Activated CD4-positive, alpha-beta T cell treated with anti-CD3 and anti-CD28 coated beads, Interleukin-2, amount 10 ng/mL, durations not matched to agents 24 days and 14 days (primary cell): ENCODE results near the gene RTEL1. TPM values are rescaled to one million over a fixed set of nuclear protein-coding genes. Genes with fewer than 3 reads are reported as not detected.
A peak's percentile ranks its signal among the peaks of the same experiment; 100 is the strongest.

ENCODE experiments used
- DNase-seq: peaks from one replicate; pipeline ENCODE4 v3.0.0; 2022
- H3K27ac Mint-ChIP-seq: one replicate; pipeline ENCODE4 v1.8.0; 2022; ENCODE audit warnings: mild to moderate bottlenecking, mixed read lengths
- H3K27me3 Mint-ChIP-seq: one replicate; pipeline ENCODE4 v1.8.0; 2022; ENCODE audit warnings: mixed read lengths
- H3K36me3 Mint-ChIP-seq: one replicate; pipeline ENCODE4 v1.8.0; 2022; ENCODE audit warnings: low read depth, mild to moderate bottlenecking, mixed read lengths
- H3K4me1 Mint-ChIP-seq: one replicate; pipeline ENCODE4 v1.8.0; 2021; ENCODE audit warnings: mixed read lengths
- H3K4me3 Mint-ChIP-seq: one replicate; pipeline ENCODE4 v1.8.0; 2022; ENCODE audit warnings: mild to moderate bottlenecking, moderate library complexity, mixed read lengths
- H3K9me3 Mint-ChIP-seq: one replicate; pipeline ENCODE4 v1.8.0; 2021; ENCODE audit warnings: mixed read lengths
- intact Hi-C: fragments of 100-400 bp; cut with micrococcal nuclease; formaldehyde crosslinking; loops from one replicate; pipeline ENCODE4 v1.15.1; 2023
- total RNA-seq: library from RNA; stranded (reverse); gene quantifications from 2 replicates; pipeline ENCODE4 v1.2.3, GENCODE V29; 2022

The RTEL1 gene
- total RNA-seq, 1 donor from 2014 or later: 64.7 TPM

DNA sequence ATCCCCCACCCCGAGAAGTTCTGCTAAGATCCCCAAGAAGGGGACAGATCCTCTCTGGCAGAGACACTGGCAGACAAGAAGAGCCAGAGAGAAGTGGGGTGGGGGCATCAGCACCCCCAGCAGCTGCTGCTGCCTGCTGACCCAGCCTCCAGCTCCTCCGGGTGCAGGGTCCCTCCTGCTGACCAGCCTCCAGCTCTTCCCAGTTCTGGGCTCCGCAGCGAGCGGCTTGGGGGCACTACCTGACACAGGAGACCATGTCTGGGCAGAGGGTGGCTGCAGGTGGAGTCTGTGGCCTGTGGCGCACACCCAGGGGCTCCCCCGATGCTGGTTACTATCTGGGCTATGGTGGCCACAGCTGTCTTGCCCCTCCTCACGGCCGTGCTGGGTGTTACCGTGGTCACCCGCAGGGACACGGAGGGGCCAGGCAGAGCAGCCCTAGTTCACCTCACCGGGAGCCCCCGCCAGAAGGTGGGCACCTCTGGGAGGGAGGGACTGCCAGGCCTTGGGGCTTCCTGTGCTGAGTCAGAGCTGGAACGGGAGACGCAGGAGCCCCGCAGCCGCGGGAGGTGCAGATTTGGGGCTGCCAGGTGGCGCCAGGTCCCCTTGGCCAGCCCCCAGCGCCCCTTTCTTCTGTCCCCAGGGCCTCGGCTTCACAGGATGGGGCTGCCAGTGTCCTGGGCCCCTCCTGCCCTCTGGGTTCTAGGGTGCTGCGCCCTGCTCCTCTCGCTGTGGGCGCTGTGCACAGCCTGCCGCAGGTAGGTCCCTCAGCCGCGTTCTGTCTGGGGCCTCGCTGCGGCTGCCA lies 79.0 kb downstream of the RTEL1 start:
- Mint-ChIP-seq H3K36me3 (peaks cover 17% of the 10 kb centered on the region), H3K27ac (peak overlapping the region; percentile 49), H3K9me3 (no peaks in the 10 kb centered on the region), H3K4me3 (peak overlapping the region; percentile 81), H3K4me1 (peaks cover 19% of the 10 kb centered on the region), H3K27me3 (no peaks in the 10 kb centered on the region)
- DNase-seq: peak; percentile 85
- intact Hi-C loops: loop anchor here (1.0 to 10.0 kb wide), 2 partner anchors 14 to 238 kb away; partner anchors contain the start of gene SAMD10

- no peaks in the 10 kb centered on the region for H3K27me3 Mint-ChIP-seq
- peaks cover 19% of the 10 kb centered on the region for H3K4me1 Mint-ChIP-seq
- intact Hi-C loops: loop anchor here (1.0 to 10.0 kb wide), 2 partner anchors 14 to 237 kb away; partner anchors contain the start of gene SAMD10
- DNase-seq: no peak
- peaks cover 17% of the 10 kb centered on the region for H3K36me3 Mint-ChIP-seq
- H3K9me3 Mint-ChIP-seq: no peaks in the 10 kb centered on the region
- no peak overlapping the region for H3K27ac Mint-ChIP-seq
- peak overlapping the region; percentile 59 for H3K4me3 Mint-ChIP-seq
These were observed 79.5 kb downstream of the RTEL1 start for GRCh38 chr20:63737695-63737944.

- intact Hi-C loops: loop anchor here (1.0 to 10.0 kb wide), 2 partner anchors 13 to 237 kb away; partner anchors contain the start of gene SAMD10
- Mint-ChIP-seq H3K4me3 (peak overlapping the region; percentile 59), H3K9me3 (no peaks in the 10 kb centered on the region), H3K27me3 (no peaks in the 10 kb centered on the region), H3K36me3 (peaks cover 17% of the 10 kb centered on the region), H3K4me1 (peaks cover 19% of the 10 kb centered on the region), H3K27ac (no peak overlapping the region)
- peak; percentile 80 for DNase-seq
These were observed 80.0 kb downstream of the RTEL1 start for GRCh38 chr20:63737945-63738686.

GRCh38 chr20:63738687-63739129 lies 80.6 kb downstream of the RTEL1 start:
- no peaks in the 10 kb centered on the region for H3K9me3 Mint-ChIP-seq
- no peak overlapping the region for H3K27ac Mint-ChIP-seq
- DNase-seq: peak; percentile 72
- H3K27me3 Mint-ChIP-seq: no peaks in the 10 kb centered on the region
- peaks cover 15% of the 10 kb centered on the region for H3K36me3 Mint-ChIP-seq
- H3K4me1 Mint-ChIP-seq: peaks cover 19% of the 10 kb centered on the region
- intact Hi-C loops: loop anchor here (10.0 kb wide), 1 partner anchor 236 kb away; the partner anchor contains the start of gene SAMD10
- peak overlapping the region; percentile 59 for H3K4me3 Mint-ChIP-seq

DNA sequence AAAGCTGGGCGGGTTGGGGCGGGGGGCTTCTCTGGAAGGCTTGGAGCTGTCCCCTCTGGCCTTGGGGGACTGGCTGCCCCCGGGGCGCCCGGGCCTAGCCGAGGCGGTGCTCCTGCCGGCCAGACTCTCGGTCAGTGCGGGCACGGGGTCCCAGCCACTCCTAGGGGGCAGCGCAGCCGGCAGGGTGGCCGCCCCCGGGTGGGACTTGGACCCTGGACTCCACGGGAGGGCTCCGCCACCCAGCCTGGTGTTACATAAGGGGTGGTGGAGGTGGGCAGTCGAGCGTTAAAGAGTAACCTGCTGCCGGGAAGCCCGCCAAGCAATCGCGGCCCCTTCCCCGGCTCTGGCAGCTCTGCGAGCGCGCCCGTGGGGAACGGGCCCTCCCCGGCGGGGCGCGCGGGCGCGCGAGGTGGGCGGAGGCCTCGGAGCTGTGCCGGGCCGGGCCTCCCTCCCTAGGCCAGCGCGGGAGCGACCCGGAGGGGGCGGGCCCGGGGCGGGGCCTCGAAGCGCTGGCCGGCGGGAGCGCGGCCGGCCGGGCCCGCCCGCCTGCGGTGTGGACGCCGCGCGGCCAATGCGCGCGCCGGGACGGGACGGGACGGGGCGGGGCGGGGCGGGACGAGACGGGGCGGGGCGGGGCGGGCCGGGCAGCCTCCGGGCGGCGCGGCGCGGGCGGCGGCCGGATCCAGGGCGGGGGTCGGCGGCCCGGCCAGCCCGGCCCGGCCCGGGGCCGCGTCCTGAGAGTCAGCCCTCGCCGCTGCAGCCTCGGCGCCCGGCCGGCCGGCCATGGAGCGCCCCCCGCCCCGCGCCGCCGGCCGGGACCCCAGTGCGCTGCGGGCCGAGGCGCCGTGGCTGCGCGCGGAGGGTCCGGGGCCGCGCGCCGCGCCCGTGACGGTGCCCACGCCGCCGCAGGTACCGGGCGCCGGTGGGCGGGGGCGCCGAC lies 81.3 kb downstream of the RTEL1 start, which contains the start of gene SLC2A4RG:
SLC2A4RG (plus strand) TSS at position 647 of the 940 bp plus-strand sequence; CDS start at position 784, 137 bp downstream.
- intact Hi-C loops: loop anchor here (5.0 to 10.0 kb wide), 2 partner anchors 32 to 235 kb away; partner anchors contain the start of genes ARFRP1, SAMD10 and ZGPAT
- no peaks in the 10 kb centered on the region for H3K27me3 Mint-ChIP-seq
- H3K36me3 Mint-ChIP-seq: peaks cover 9% of the 10 kb centered on the region
- H3K27ac Mint-ChIP-seq: no peak within 1 kb of the TSS
- H3K4me3 Mint-ChIP-seq: peak within 1 kb of the TSS; percentile 59
- no peaks in the 10 kb centered on the region for H3K9me3 Mint-ChIP-seq
- H3K4me1 Mint-ChIP-seq: peaks cover 15% of the 10 kb centered on the region
- DNase-seq: peak; percentile 93

- Mint-ChIP-seq H3K4me1 (peaks cover 15% of the 10 kb centered on the region), H3K4me3 (peak overlapping the region; percentile 51), H3K36me3 (peaks cover 9% of the 10 kb centered on the region), H3K27ac (no peak overlapping the region), H3K9me3 (no peaks in the 10 kb centered on the region), H3K27me3 (no peaks in the 10 kb centered on the region)
- intact Hi-C loops: loop anchor here (5.0 kb wide), 1 partner anchor 33 kb away; the partner anchor contains the start of genes ARFRP1 and ZGPAT
- DNase-seq: peak; percentile 89
These were observed 82.0 kb downstream of the RTEL1 start for GRCh38 chr20:63740070-63740626.

GRCh38 chr20:63740627-63741353 lies 82.7 kb downstream of the RTEL1 start:
- H3K4me1 Mint-ChIP-seq: peaks cover 15% of the 10 kb centered on the region
- H3K27ac Mint-ChIP-seq: no peak overlapping the region
- intact Hi-C loops: loop anchor here (5.0 kb wide), 1 partner anchor 33 kb away; the partner anchor contains the start of genes ARFRP1 and ZGPAT
- H3K36me3 Mint-ChIP-seq: peaks cover 9% of the 10 kb centered on the region
- peak overlapping the region; percentile 51 for H3K4me3 Mint-ChIP-seq
- H3K9me3 Mint-ChIP-seq: no peaks in the 10 kb centered on the region
- DNase-seq: peak; percentile 80
- no peaks in the 10 kb centered on the region for H3K27me3 Mint-ChIP-seq

DNA sequence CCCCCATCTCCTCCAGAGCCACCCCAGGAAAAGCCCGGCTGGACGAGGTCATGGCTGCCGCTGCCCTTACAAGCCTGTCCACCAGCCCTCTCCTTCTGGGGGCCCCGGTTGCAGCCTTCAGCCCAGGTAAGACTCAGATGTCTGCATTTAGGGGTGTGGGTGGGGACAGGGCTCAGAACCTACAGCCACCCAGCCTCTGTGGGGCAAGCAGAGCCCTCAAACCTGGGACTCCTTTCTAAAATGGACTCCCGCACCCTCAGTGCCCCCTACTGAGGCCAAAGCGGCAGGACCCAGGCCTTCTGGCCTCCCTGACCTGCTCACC lies 83.2 kb downstream of the RTEL1 start:
- Mint-ChIP-seq H3K27me3 (no peaks in the 10 kb centered on the region), H3K4me1 (peaks cover 10% of the 10 kb centered on the region), H3K4me3 (peak overlapping the region; percentile 51), H3K27ac (no peak overlapping the region), H3K36me3 (peaks cover 4% of the 10 kb centered on the region), H3K9me3 (no peaks in the 10 kb centered on the region)
- intact Hi-C loops: loop anchor here (5.0 kb wide), 1 partner anchor 34 kb away; the partner anchor contains the start of genes ARFRP1 and ZGPAT
- peak; percentile 60 for DNase-seq

- peaks cover 5% of the 10 kb centered on the region for H3K4me1 Mint-ChIP-seq
- H3K36me3 Mint-ChIP-seq: peaks cover 3% of the 10 kb centered on the region
- no peak overlapping the region for H3K27ac Mint-ChIP-seq
- DNase-seq: no peak
- intact Hi-C loops: loop anchor here (5.0 kb wide), 1 partner anchor 35 kb away; the partner anchor contains the start of genes ARFRP1 and ZGPAT
- no peaks in the 10 kb centered on the region for H3K9me3 Mint-ChIP-seq
- no peaks in the 10 kb centered on the region for H3K27me3 Mint-ChIP-seq
- peak overlapping the region; percentile 51 for H3K4me3 Mint-ChIP-seq
These were observed 83.7 kb downstream of the RTEL1 start for GRCh38 chr20:63741676-63742380.

DNA sequence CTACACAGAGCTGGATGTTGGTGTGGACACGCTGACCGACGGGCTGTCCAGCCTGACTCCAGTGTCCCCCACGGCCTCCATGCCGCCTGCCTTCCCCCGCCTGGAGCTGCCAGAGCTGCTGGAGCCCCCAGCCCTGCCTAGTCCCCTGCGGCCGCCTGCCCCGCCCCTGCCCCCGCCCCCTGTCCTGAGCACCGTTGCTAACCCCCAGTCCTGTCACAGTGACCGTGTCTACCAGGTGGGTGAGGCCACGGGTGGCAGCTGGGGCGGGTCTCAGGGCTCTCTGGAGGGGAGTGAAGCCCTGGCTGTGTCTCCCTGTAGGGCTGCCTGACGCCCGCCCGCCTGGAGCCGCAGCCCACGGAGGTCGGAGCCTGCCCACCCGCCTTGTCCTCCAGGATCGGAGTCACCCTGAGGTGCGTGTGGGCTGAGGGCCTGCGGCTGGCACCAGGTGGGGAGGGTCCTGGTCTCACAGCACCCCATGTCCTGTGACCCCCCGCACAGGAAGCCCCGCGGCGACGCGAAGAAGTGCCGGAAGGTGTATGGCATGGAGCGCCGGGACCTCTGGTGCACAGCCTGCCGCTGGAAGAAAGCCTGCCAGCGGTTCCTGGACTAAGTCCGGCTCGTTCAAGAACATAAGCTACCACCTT lies 84.4 kb downstream of the RTEL1 start:
- peaks cover 3% of the 10 kb centered on the region for H3K4me1 Mint-ChIP-seq
- no peak overlapping the region for H3K27ac Mint-ChIP-seq
- peaks cover 3% of the 10 kb centered on the region for H3K36me3 Mint-ChIP-seq
- intact Hi-C loops: loop anchor here (5.0 kb wide), 1 partner anchor 35 kb away; the partner anchor contains the start of genes ARFRP1 and ZGPAT
- DNase-seq: no peak
- H3K9me3 Mint-ChIP-seq: no peaks in the 10 kb centered on the region
- no peaks in the 10 kb centered on the region for H3K27me3 Mint-ChIP-seq
- no peak overlapping the region for H3K4me3 Mint-ChIP-seq

DNA sequence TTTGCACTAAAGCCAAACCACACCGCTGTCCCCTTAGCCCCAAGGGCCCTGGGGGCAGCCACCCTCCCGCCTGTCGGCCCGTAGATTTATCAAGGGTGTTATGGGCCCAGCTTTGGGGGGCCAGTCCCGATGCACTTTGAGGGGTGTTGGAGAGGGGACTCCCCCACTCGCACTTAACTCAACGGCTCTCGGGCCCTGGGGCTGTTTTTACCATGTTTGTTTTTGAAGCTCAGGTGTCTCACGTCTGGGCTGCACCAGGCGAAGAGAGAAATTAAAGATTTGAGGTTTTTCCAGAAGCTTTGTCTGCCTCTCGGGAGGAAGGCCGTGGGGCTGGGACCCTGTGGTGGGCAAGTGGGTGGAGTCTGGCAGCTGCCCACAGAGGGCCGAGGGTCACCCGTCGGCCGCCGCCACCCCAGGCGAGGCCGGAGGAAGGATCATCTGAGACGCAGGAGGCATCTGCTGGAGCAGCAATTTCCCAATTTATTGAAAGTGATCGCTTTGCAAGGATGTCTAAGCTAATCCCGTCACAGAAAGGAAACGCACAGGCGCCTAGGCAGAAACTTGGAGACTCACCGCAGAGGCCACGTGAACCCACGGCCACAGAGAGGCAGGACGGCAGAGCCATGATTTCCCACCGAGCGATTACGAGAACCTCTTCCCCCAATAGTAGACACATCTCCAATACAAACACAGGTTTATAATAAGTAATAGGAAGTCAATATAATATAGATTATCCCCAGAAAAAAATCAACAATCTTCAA lies 85.3 kb downstream of the RTEL1 start:
- H3K36me3 Mint-ChIP-seq: peaks cover 3% of the 10 kb centered on the region

More for the DNA sequence above, 85.3 kb downstream of the RTEL1 start:
- H3K4me3 Mint-ChIP-seq: no peak overlapping the region
- no peak for DNase-seq
- no peak overlapping the region for H3K27ac Mint-ChIP-seq
- no peaks in the 10 kb centered on the region for H3K9me3 Mint-ChIP-seq
- H3K27me3 Mint-ChIP-seq: no peaks in the 10 kb centered on the region
- intact Hi-C loops: loop anchor here (5.0 kb wide), 1 partner anchor 36 kb away; the partner anchor contains the start of genes ARFRP1 and ZGPAT
- H3K4me1 Mint-ChIP-seq: peaks cover 2% of the 10 kb centered on the region
